NCI-H2227 (cell line): ENCODE data around the gene COL6A3.

ENCODE experiments used
- DNase-seq: peaks from one replicate; lab custom pipeline; 2025; ENCODE audit not compliant: unreplicated experiment; lab: John Stamatoyannopoulos, UW

COL6A3 gene

GRCh38 chr2:237350070-237350469, 63.9 kb downstream of the COL6A3 start:
- no peak for DNase-seq

DNA sequence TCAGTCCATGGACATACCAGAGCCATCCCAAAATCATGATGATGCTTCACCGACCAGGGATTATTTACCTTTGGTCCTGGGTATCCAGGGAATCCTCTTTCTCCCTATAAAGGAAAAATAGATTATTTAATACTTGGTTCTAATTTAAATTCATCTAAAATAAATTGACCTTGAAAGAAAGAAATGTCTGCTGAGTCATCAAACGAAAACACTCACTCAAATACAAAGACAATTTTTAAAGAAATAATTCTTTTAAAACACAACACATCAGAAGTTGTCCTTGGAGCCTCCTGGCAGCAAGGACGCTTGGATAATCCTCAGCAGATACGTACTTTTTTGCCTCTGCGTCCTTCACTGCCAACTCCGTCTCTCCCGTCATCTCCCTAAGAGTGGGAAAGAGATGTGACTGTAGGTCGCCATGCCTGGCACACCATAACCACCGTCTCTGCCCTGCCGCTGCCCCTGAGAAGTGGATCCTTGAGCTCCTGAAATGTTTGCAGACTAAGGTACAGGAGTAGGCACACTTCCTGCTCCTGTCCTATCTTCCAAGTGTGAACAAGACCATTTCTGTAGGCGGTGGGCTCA, 65.6 kb downstream of the COL6A3 start:
- DNase-seq: no peak

- DNase-seq: no peak
Measured at GRCh38 chr2:237345891-237346640, 67.9 kb downstream of the COL6A3 start.

- no peak for DNase-seq
Measured at GRCh38 chr2:237345411-237345810, 68.6 kb downstream of the COL6A3 start.

DNA sequence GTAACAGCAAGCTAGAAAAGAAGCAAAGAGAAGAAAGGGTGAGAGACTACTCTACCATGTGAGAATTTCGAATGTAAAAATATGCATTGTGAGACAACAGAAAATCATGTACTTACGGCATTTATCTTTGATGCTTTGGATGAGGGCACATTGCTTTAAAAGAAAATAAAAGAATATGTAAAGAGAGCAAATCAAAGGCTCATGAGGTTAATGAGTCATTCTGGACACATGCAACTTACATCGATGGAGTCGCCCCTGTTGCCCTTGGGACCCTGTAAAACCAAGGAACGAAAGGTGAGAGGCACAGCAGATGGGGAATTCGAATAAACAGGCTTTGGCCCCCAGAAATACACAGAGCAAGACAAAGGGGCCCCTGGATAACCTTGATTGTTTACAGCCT, 69.0 kb downstream of the COL6A3 start:
- no peak for DNase-seq

DNA sequence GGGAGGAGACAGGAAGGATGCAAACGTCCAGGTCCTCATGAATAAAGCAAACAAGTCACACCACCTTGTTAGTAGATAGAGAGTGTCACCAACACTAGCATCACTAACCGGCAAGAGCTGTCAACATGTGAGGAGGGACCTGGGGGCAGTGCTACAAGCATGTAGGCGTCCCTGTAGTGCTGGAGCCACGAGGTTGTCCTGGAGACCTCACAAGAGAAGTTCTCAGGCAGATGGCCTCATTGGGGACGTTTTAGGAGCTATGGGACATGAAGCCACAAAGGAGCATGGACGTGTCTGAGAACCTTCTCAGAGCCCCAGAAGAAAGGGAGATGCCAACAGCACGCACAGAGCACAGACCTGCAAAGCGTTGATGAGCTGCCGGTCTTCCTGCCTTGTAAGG, 70.0 kb downstream of the COL6A3 start:
- no peak for DNase-seq

DNA sequence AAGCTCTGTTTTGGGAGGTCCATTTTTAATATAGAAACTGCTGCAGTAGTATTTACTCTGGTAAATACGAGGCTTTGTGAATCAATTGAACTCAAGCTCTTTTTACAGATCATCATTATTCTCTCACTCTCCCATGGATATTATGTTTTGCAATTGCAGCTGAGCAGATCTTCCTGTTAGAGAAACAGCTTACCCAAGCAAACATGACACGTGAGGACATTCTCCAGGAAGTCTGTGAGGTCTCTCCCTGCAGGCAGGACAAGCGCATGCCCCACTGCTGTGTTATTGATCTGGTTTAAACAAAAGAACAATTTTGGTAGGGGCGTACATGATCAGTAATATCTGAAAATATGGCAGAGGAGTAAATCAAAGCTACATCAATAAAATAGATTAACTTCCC, 72.1 kb downstream of the COL6A3 start:
- no peak for DNase-seq

- DNase-seq: no peak
Measured at GRCh38 chr2:237337586-237337985, 76.4 kb downstream of the COL6A3 start.

GRCh38 chr2:237336131-237336530, 77.8 kb downstream of the COL6A3 start:
- no peak for DNase-seq

DNA sequence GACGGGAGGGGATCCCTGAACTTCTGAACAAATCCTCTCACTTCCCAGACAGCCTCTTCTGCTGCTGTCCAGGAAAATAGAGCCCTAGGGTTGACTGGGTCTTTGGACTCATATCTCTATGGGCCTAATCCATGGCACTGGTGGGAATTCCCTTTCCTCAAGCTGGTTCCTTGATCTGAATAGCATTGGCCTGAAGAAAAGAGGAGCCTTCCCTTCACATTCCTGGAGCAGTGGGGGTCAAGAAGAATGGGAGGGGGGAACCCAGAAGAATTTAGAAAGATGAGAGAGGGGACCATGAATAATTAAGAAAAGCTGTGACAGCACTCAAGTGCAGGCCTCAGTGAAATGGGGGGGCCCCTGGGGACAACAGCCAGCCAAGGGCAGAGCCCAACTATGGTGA, 80.2 kb downstream of the COL6A3 start:
- DNase-seq: no peak

GRCh38 chr2:237330541-237330940, 83.4 kb downstream of the COL6A3 start:
- DNase-seq: no peak

DNA sequence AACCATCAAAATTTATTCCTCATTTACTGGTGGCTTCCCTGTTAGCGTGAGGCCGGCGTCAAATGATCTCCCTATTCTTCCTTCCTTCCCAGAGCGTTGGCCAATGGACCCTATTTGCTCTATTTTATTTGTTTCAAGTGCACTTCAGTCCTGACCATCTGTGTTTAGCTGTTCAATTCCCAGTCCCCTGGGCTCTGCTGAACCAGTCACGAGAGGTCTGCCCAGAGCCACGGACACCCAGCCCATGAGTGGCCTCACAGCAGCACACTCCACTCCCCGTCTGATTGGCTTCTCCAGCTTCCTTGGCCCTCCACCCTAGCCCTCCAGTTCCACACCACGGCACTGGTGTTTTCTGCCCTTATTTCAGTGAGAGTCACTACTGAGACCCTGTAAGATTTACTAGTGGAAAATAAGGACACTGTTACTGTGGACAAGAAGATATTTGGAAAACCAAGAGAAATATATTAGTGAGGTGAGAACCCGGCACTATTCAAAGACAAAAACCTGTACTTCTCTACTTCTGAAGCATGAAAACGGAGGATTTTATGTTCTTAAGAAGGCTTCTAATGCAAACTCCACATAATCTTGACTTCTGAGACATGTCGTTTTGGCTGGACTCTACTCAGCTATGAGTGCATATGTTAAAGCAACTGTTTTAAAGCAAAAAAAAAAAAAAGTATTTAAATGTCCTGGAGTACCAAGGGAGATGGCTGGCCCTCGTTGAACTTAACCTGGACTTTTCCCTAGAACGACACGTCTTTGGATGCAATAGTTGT, 86.6 kb downstream of the COL6A3 start:
- DNase-seq: no peak

GRCh38 chr2:237326266-237327171, 87.4 kb downstream of the COL6A3 start:
- no peak for DNase-seq

DNA sequence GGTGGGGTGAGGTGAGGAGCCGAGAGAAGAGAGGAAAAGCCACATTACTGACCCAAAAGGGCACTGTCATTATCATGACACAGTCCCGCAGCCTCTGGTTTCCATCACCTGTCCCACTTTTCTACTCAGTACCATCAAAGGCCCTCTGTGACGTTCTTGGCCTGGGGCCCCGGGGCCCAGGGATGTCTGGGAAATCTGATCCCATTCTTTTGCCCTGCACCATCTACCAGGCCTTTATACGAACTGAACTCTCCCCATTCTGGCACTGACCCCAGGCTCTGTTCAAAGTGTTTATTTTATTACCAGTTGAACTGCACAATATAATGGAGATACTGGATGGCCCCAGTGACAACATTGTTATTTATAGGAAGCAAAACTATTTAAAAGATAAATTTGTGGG, 89.1 kb downstream of the COL6A3 start:
- DNase-seq: no peak

GRCh38 chr2:237324405-237324831, 89.5 kb downstream of the COL6A3 start:
- no peak for DNase-seq

- DNase-seq: no peak
Measured at GRCh38 chr2:237323656-237324055, 90.3 kb downstream of the COL6A3 start.

GRCh38 chr2:237322564-237322963, 91.4 kb downstream of the COL6A3 start:
- DNase-seq: no peak

DNA sequence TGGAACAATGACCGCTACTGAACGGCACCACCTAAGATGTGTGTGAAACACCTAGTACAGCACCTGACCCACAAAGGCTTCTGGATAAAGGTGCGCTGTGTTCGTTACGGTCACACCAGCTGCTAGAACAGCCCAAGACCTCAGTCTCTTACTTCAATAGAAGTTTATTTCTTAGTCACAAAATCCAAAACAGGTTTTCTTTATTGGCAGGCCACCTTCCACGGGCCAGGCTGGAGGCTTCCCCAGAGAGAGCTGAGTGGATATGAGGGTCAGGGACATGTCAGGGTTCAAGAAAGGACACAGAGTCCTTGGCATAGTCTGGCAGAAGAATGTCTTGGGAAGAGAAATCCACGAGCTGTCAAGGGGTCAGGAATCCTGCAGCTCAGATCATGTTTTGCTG, 92.2 kb downstream of the COL6A3 start:
- DNase-seq: no peak

- DNase-seq: no peak
Measured at GRCh38 chr2:237320801-237321560, 93.0 kb downstream of the COL6A3 start.

- no peak for DNase-seq
Measured at GRCh38 chr2:237319887-237320286, 94.1 kb downstream of the COL6A3 start.
